Astrocyte (in vitro differentiated cells and primary cell): ENCODE data around the gene MCUB.

Experiments used
- EZH2 ChIP-seq: IDR thresholded peaks from 2 replicates; pipeline ENCODE4 v1.6.1; 2012; ENCODE audit warnings: mild to moderate bottlenecking, low read length, inconsistent platforms; ENCODE audit not compliant: insufficient read depth
- TF ChIP-seq, protein P1 (sequence below): IDR thresholded peaks from 2 replicates; pipeline ENCODE4 v1.5.1; 2011; ENCODE audit warnings: low read depth, mild to moderate bottlenecking, inconsistent platforms, low read length, moderate library complexity; ENCODE audit not compliant: insufficient read depth

- TF ChIP-seq, protein P1, sequence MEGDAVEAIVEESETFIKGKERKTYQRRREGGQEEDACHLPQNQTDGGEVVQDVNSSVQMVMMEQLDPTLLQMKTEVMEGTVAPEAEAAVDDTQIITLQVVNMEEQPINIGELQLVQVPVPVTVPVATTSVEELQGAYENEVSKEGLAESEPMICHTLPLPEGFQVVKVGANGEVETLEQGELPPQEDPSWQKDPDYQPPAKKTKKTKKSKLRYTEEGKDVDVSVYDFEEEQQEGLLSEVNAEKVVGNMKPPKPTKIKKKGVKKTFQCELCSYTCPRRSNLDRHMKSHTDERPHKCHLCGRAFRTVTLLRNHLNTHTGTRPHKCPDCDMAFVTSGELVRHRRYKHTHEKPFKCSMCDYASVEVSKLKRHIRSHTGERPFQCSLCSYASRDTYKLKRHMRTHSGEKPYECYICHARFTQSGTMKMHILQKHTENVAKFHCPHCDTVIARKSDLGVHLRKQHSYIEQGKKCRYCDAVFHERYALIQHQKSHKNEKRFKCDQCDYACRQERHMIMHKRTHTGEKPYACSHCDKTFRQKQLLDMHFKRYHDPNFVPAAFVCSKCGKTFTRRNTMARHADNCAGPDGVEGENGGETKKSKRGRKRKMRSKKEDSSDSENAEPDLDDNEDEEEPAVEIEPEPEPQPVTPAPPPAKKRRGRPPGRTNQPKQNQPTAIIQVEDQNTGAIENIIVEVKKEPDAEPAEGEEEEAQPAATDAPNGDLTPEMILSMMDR, result no peak
- TF ChIP-seq EZH2, result no peak
These were observed 169.9 kb downstream of the MCUB start, which contains the start of gene PLA2G12A for GRCh38 chr4:109729718-109730618.
